A673 (cell line): Measurements from ENCODE around the gene SCGN.

Source experiments
- CTCF ChIP-seq: fragments of 300-800, 200-600 bp; sonication (generic); conservative IDR thresholded peaks from 2 replicates; pipeline ENCODE4 v1.5.1; 2017; ENCODE audit warnings: low read depth, mild to moderate bottlenecking, antibody characterized with exemption, low read length, moderate library complexity, mixed read lengths
- EZH2 ChIP-seq: fragments of 200-600 bp; sonication (generic); IDR thresholded peaks from 2 replicates; pipeline ENCODE4 v1.6.1; 2017; ENCODE audit warnings: borderline replicate concordance, low read depth, mild to moderate bottlenecking, mixed read lengths, antibody characterized with exemption, low read length; ENCODE audit not compliant: poor library complexity, severe bottlenecking

GRCh38 chr6:25715794-25716193 is 63.8 kb downstream of the SCGN start:
- TF ChIP-seq CTCF = no peak
- no peak for TF ChIP-seq EZH2
